HUDEP-2 (cell line): ENCODE data around the gene XXYLT1.

Experiments
- DNase-seq, 76 experiments: peaks; one replicate each; lab custom pipeline; 2025; ENCODE audit not compliant: unreplicated experiment in 76 of 76; lab: John Stamatoyannopoulos, UW

XXYLT1 gene

DNA sequence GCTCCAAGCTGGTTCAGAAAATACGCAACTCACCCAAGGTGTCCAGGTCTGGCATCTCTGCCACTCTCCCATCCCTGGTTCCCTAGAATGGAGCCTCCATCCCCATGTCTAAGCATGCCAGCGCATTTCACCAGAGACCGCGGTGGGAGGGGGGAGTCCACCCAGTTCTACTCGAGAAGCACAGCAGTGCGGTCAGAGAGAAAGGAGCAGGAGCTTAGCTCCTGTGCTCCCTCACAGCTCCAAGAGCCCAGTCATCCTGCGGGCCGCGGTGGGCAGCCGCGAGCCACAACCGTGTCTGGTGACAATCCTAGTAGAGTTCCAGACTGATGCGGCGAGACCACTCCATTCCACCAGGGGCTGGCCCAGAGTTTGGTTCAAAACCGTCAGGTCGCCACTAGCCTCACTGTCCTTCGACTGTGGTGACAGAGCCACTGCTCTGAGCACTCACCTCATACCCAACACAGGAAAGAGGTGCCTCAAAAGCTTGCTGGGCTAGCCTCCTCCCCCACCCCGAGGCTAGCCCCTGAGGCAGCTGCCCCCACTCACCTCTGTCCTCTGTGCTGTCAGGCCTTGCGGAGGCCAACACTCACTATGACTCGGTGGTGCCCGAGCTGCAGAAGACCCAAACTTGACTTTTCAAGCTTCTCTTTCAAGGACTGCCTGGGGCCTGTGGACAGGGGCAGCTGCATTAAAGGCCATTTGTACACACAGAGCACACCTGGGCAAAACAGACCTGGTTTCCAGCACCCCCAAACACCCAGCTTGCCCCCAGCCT lies 185.4 kb downstream of the XXYLT1 start:
- DNase-seq = no peak

DNA sequence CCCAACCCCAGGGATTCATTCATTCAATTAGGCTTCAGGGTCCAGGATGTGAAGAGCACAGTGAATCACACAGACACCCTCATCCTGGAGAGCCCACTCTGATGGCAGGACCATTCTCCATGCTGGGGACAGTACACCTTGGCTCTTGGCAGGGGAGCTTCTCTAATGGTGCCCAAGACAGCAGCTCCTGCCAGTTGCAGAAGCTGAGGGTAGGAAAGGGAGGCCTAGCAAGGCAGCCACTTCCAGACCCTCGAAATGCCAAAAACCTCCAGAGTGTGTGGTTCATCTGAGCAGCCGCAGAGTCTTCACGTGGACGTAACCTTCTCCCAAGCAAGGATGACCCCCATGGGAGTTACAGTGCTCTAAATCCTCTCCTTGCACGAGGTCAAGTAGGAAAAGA lies 186.2 kb downstream of the XXYLT1 start:
- DNase-seq = no peak

DNA sequence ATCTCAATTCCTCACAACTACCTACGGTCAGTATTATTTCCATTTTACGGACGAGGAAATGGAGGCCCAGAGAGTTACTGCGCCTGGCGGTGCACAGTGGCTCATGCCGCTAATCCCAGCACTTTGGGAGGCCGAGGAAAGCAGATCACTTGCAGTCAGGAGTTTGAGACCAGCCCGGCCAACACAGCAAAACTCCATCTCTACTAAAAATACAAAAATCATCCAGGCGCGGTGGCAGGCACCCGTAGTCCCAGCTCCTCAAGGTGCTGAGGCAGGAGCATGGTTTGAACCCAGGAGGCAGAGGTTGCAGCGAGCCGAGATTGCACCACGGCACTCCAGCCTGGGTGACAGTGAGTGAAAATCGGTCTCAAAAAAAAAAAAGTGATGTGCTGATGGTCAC lies 187.3 kb downstream of the XXYLT1 start:
- no peak for DNase-seq

DNA sequence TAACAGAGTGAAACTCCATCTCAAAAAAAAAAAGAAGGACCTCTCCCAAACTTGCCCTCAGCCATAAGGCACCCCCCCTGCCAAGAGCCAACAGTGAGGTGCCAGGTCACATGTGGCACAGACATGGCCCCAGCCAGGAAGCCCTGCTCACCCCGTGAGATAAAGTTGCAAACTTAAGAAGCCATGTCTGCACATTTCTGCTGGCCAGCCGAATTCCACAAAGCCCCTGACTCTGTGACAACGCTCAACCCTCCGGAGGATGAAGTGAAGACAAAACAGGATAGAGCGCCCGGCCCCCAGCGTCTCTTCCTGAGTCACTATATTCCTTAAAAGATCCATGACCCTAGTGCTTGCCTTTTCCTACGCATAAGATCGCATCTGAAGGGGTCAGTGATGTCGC lies 188.1 kb downstream of the XXYLT1 start:
- DNase-seq = no peak

DNA sequence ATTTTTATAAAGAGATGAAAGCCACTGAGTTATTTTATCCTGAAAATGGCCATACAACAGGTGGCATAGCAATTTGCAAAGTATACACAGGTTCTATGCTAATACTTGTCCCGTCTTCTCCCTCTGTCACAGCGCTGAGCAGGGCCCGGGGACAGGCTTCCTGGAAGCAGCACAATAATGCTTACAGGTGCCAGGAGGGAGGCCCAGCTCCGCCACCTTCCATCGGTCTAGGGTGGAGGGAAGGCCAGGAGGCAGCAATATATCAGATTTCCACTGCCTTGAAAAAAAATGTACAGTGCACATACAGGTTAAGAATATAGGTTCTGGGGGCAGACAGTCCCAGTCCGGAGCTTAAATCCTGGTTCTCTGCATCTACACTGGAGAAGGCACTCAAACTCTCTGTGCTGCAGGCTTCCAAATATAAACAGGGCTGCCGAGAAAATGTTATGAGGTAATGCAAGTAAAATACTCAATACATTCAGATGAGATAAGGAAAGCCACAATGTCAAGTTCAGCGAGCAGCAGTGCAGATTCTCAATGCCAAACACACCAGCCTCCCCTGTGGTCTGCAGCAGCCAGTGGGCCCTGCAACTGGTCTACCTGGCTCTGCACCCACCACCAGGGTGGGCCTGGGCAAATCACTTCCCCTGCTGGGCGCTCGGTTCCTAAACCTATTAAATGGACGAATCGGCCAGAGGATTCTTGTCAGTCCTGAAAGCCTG lies 189.6 kb downstream of the XXYLT1 start:
- DNase-seq = no peak

DNA sequence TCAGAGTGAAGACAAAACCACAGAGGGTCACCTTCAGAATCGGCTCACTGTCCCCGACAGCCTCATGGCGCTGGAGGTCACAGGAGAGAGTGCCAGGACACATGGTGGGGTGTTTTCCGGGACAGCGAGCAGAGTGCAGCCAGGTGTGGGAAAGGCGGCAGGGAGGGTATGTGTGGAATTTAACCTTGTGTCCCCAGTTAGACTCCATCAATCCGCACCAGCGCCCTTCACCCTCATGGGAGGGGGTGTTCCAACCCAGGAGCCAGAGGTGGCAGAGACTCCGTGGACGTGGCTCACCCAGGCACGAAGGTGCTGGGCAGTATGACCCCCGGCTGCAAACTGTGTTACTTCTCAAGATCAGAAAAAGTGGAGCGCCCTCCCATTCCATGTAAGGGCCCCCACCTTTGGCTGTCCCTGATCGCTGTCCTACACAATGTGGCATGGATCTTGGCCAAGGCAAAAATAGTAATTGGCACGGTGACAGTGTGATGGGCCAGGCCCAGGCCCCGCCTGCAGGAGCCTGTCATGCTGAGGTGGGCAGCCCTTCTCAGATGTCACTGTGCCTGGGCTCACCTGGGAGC lies 190.3 kb downstream of the XXYLT1 start:
- DNase-seq = no peak

DNA sequence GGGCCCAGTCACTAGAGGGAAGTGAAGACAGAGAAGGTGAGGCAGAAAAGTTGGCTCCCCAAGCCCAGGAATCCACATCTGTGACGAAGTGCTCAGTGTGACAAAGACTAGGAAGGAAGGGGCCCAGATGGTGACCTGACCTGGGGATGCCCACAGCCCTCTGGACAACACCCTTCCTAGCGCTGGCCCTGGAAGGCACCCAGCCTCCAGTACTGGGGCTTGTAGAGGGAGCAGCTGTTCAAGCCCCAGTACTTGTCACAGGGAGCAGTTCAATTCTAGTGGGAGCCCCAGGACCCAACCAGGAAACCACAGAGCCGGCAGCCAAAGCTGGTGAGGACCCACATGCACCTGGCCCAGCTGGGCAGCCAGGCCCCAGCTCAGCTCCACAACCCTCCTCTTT lies 190.8 kb downstream of the XXYLT1 start:
- DNase-seq = no peak

DNA sequence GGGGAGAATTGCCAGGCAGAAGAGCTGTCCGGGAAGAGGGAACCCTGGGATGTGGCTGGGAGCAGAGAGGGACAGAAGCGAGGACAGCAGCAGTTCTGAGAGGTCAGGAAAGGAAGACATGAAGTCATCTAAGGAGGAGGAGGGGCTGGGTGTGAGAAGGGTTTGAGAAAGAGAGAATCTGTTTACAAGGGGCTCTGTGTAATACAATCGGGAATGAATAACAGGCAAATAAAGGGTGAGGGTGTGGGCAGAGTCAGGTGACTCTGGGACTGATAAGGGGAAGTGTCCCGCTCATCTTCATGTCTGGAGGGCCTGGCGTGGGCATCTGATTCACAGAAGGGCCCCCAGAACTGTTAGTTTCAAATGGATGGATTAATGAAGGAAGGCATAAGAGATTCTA lies 191.3 kb downstream of the XXYLT1 start:
- DNase-seq = no peak

DNA sequence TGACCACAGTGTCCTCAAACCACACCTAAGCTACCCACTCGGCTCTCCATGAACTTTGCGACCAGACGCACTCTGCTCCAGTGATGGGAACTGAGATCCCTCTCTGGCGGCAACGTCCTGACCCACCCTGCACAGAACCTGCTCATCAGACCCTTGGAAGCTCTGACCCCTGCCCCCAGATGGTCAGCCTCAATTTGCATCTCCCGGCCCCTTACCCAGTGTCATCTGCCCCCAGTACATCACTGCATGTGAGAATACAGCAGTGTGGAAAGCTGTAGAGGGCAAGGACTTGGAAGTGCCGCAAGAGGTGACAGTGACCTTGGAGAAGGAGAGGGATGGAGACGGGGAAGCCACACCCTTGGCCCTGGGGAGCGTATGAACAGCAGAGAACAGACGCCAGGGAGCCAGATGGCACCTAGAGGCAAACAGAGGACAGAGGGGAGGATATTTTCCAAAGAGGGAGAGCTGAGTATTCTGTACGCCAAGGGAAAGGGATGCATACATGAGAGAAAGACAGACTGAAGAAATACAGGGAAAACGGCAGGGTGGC lies 192.0 kb downstream of the XXYLT1 start:
- DNase-seq = no peak

DNA sequence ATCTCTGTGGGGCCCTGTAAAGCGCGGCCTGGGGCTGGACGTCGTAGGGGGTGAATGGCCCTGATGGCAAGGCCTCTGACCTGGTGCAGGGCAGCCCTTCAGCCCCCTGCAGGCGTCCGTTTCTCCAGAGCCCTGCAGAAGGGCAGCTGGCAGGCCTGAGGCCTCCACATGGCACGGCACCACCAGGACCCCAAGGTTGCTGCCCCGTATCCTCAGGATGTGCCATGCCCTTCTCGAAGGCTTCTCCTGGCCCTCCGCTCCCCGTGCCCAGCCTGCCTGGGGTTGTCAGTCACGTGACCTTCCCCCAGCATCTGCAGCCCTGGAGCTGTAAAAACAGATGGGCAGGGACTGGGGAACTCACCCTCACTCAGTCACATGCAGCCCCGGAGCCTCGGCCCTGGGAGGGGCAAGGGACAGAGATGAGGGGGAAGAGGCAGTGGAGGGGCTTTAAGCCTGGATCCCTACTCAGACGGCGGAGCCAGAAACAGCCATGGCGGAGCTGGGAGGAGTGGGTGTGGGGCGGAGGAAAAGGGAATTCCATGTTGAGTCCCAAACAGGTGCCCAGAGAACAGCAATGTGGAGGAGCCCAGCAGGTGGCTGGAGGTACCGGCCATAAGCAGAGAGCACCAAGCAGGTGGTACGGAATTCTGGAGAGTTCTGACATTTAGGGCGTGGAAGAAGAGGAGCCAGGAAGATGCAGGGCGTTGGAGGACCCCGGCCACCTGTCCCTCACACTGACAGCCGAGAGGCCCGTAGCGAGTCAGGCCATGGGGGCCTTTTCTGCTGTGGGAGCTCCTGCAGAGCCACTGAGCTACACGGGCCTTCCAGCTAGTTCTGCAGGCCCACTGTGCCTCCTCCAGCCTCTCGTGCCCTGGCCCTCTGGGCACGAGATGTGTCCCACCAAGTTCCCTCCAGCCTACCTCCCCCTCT lies 193.1 kb downstream of the XXYLT1 start:
- no peak for DNase-seq

DNA sequence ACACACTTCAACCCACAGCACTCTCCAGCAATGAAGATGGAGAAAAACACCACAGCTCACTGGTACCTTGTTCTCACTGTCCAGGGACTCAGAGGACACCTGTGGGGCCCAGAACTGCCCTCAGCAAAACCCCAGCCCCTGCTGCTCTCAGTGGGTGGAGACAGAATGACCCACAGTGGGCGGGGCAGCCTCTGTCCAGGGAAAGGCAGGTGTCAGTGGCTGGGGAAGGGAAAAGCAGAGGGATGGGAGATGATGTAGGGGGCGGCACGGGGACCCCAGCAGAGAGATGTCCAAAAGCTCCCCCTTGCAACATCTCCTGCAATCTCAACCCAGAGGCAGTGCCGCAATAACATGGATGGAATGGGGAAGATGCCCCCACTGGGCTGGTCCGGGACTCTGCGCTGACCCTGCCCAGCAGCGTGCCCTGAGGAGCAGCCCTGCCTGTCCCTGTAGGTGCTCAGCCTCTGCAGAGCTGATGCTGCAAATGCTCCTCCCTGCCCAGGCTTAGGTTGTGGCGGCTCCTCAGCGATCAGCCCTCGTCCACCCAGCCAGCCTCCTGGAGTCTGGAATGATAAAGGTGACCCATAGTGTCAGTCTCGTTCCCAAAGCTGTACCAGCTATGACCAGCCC lies 193.9 kb downstream of the XXYLT1 start:
- no peak for DNase-seq

DNA sequence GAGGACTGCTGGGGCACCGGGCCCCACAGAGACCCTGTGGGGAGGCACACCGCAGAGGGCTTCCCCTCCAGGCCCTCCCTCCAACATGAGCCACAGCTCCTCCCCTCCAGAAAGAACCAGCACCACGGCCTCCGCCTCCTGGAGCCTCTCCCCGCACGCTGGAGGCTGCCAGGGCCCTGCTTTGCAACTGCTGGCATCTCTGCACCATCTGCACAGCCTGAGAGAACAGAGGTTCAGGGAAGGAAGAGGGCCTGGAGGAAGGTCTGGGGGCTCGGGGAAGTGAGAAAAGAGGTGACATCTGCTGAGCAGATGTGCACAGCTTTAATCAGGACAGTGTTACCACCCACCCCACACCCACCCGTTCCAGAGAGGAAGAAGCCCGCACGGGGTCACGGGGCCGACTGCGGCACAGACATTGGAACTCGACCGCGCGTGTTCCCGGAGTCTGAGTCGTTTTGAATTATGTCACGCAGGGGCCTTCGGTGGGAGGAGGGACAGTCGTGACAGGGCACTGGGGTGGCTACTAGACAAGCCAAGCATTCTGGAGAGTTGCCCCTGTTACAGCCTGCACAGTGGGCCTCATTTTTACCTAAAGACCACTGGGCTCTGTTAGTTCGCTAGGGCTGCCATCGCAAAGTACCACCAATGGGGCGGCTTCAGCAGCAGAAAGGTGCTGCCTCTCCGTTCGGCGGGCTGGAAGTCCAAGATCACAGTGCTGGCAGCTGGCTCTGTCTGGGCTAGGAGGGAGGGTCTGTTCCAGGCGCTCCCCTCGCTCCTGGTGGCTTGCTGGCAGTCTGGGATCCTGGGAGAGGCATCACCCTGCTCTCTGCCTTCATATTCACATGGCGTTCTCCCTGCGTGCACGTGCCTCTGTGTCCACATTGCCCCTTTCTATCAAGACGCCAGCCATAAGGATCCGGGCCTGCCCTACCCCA lies 194.8 kb downstream of the XXYLT1 start:
- DNase-seq = no peak

DNA sequence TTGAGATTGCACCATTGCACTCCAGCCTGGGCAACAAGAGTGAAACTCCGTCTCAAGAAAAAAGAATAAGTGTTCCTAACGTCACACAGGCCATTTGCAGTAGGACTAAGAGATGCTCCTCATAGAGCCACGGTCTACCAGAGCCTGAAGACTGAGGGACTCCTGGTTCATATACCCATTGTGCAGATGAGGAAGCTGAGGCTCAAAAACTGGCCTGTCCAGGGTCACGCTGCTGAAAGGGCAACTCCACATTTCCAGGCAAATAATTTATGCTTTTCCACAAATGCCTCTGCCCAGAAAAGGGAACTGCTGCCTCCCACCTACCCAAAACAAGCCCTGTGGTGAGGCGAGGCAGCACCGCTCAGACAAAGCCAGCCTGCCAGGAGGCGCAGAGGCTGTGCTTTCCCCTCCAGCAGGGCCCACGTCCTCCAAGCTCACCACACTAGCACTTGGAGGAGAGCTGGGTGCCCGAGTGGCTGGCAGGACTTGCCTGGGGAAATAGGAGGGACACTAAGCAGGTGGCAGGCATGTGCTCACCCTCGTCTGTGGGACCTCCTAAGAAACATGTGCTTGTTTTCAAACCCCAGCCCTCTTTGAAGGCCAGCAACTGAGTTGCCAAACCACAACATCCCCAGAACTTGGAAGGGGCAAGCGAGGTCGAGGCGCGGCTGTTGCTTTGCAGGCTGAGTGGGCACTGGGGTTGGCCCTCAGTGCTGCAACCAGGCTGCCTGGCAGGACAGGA lies 195.6 kb downstream of the XXYLT1 start:
- DNase-seq = no peak

DNA sequence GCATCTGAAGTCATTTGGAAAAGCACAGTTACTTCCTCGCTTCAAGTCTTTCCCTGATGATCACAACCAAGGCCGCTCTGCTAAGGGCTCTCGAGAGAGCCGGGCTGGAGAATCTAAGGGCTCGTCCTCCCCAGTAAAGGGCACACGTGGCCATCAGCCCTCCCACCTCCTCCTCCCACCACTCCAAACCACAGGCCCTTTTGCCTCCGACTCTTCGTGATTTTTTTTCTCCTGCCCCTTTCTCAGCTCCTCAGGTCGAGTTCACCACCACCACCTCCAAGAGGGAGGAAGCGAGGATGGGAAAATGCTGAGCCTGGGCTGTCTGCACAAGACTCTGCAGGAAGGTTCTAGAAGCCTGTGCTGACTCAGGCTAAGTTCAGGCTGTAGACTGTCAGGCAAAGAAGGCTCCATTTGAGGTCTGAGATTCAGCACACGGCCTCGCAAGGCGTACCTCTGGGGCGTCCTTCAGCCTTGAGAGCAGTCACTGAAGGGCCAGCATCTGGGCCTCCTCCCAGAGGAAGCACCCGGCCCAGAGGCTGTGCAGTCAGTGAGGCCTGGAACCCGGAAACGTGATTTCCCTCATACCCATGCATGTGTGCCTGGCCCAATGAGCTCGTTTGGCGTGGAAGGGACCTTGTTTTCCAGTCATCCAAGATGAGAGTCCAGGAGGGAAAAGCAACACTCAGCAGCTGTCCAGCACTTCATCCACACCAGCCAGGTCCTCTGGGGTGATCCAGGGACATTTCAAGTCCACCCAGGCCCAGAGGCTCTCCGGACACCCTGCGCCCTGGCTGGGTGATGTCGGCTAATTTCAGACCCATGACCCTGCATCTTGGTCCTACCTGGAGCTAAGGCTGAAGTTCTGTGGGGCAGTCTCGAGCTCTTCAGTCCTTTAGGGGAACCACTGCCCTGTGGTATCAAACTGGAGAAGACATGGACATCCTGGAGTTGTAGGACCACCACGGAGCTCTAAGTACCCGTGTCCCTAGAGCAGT lies 196.8 kb downstream of the XXYLT1 start:
- DNase-seq = no peak

DNA sequence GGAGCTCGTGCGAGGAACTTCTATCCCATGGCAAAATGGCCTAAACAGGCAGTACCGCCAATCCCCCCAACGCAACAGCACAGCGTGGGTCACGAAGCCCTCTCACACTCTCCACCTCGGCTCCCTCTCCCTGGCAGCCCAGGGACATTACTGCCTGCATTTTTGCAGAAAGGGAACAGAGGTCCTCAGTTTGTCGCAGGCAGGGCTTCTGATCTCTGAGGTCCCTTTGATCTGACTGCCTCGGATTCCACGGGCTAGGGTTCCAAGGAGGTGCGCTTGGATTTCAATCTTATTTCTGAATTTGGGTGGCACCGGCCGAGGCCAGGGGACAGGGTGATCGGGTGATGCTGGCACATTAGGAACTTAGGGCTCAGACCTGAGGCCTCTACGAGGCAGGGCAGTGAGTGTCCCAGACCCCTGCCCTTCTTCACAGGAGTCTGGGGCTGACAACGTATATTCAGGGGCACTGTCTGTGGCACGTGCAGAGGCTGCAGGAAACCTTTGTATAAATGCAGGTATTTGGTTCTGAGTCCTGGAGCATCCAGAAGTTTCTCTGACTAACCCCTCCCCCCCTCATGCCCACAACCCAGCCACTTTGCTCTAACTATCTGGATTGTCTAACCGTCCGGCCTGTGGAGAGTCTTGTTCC lies 197.9 kb downstream of the XXYLT1 start:
- DNase-seq = no peak

DNA sequence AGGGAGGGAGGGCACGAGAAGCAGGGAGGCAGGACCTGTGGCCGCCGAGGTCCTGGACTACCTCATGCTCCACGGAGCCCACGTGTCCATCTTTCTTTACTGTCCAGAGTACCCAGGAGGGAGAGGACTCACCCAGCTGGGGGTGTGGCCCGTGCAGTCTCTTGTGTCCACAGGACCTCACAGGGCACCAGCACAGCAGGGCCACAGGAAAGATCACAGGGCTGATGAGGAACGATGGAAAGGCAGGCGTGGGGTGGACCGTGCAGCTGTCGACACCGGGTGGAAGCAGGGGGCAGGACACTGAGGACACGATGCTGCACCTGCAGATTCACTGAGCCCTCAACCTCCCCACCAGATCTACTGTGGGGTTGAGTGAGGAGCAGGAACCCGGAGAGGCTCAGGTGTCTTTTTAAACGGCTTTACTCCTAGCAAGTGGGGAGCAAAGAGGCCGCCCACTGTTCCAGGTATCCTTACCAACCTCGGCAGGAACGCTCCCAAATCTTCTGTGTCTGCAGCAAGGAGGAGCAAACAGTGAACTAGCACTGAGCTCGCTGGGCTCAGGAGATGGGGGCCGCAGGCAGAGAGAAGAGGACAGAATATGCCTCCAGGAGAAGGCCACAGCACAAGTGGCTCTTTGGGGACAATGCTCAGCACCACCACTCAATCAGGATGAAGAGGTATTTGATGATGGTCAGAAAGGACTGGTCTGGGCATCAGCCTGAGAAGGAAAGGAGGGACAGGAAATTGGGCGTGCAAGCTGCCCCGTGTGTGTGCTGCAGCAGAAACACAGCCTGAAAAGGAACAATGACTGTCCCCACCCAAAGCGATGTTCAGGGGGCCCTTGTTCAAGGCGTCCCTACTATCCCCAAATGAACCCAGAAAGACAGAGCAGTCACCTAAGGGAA lies 198.8 kb downstream of the XXYLT1 start:
- DNase-seq = no peak
